GM12891 (cell line): Measurements from ENCODE around the gene CACNG8.
A peak's percentile ranks its signal among the peaks of the same experiment; 100 is the strongest.

Experiments used
- DNase-seq: peaks from one replicate; pipeline ENCODE4 v3.0.0; 2011; ENCODE audit warnings: low spot score; ENCODE audit not compliant: insufficient read length
- FAIRE-seq: peaks from 2 replicates; lab custom pipeline; 2011; peaks lifted over from hg19 to GRCh38; lab: Jason Lieb, UNC
- PAX5 ChIP-seq: IDR thresholded peaks from 2 replicates; pipeline ENCODE4 v1.6.1; 2011; ENCODE audit warnings: low read length, moderate library complexity, mild to moderate bottlenecking; ENCODE audit not compliant: insufficient read depth, severe bottlenecking
- POLR2A ChIP-seq: IDR thresholded peaks from 2 replicates; pipeline ENCODE4 v1.6.1; 2011; ENCODE audit warnings: low read depth, low read length, control low read depth
- POLR2AphosphoS5 ChIP-seq: IDR thresholded peaks from 2 replicates; pipeline ENCODE4 v1.6.1; 2011; ENCODE audit warnings: low read depth, low read length, control low read depth
- POU2F2 ChIP-seq: IDR thresholded peaks from 2 replicates; pipeline ENCODE4 v1.6.1; 2011; ENCODE audit warnings: low read depth, mild to moderate bottlenecking, control low read depth, low read length, moderate library complexity
- SPI1 ChIP-seq: IDR thresholded peaks from 2 replicates; pipeline ENCODE4 v1.6.1; 2011; ENCODE audit warnings: low read depth, low read length, control low read depth
- TAF1 ChIP-seq: IDR thresholded peaks from 2 replicates; pipeline ENCODE4 v1.6.1; 2011; ENCODE audit warnings: low read depth, low read length, control low read depth

The CACNG8 gene

DNA sequence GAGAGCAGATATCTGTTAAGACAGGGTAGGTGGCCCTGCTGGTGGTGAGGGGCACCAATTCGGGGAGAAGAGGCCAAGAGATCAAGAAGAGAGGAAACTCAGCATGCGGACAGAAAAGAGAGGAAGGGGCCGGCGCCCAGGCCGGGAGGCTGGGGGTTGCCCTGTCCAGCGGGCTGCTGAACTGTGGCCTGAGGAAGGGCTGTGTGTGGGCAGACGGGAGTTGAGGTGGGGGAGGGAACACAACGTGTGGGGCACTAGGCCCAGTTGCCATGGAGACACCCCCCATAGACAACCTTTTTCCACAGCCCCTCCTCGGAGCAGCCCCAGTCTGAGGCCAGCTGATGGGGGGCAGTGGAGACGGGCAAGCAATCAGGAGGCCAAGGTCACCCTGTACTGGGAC, 2.5 kb upstream of the CACNG8 start:
- no peak for FAIRE-seq
- TF ChIP-seq POU2F2 (no peak), PAX5 (no peak), POLR2A (no peak), TAF1 (no peak), SPI1 (no peak), POLR2AphosphoS5 (no peak)
- DNase-seq: no peak

DNA sequence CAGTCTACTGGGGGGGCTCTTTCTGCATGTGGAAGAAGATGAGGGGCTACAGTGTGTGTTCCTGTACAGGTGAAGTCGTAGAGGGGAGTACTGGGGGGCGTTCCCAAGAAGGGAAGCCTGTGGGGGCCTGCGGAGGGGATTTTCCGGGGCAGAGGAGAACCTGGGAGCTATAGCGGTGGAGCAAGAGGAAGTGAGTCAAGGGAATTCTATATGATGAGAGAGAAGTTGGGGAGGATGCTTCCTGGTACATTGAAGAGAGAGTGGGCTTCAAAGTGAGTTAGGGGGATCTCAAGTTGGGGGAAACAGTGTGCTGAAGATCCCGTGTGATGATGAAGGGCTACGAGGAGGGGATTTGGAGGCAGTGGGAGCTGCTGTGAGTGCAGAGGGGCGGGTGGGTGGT, 1.9 kb upstream of the CACNG8 start:
- no peak for DNase-seq
- TF ChIP-seq POU2F2 (no peak), SPI1 (no peak), PAX5 (no peak), POLR2AphosphoS5 (no peak), TAF1 (no peak), POLR2A (no peak)
- no peak for FAIRE-seq

GRCh38 chr19:53961523-53962356, 997 bp upstream of the CACNG8 start:
- FAIRE-seq: no peak
- no peak for DNase-seq
- TF ChIP-seq PAX5 (no peak), SPI1 (no peak), POLR2A (no peak), POU2F2 (no peak)

GRCh38 chr19:53965091-53965490, 2.4 kb downstream of the CACNG8 start:
- DNase-seq: no peak
- FAIRE-seq: no peak
- no peak for TF ChIP-seq POU2F2
- no peak for TF ChIP-seq POLR2A
- TF ChIP-seq POLR2AphosphoS5: no peak
- no peak for TF ChIP-seq SPI1
- no peak for TF ChIP-seq PAX5
- TF ChIP-seq TAF1: no peak

GRCh38 chr19:53966931-53967330, 4.2 kb downstream of the CACNG8 start:
- no peak for DNase-seq
- FAIRE-seq: no peak
- TF ChIP-seq TAF1 (no peak), POU2F2 (no peak), PAX5 (no peak)

- TF ChIP-seq POLR2AphosphoS5 (no peak), PAX5 (no peak), SPI1 (no peak), TAF1 (no peak), POLR2A (no peak), POU2F2 (no peak)
- no peak for FAIRE-seq
These were observed 6.6 kb downstream of the CACNG8 start for GRCh38 chr19:53969366-53969765.

DNA sequence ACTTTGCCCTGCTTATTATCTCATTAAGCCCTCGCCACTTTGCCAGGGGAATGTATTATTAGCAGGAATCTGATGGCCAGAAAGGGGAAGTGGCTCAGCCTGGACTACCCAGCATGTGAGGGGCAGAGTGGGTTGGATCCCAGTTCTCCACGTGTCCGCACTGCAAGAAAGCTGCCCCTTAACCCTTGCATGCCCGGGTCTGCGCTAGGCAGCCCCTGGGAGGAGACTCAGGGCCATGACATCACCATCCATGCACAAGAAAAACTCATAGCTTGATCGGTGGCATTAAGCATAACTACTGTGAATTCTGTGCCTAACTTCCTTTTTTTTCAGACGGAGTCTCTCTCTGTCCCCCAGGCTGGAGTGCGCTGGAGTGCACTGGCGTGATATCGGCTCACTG, 8.9 kb downstream of the CACNG8 start:
- DNase-seq (no peak), FAIRE-seq (no peak)
- TF ChIP-seq PAX5: no peak
- peak; percentile 21; the same call in 1 of the 2 replicates for TF ChIP-seq SPI1
- no peak for TF ChIP-seq POLR2A
- no peak for TF ChIP-seq POLR2AphosphoS5
- TF ChIP-seq POU2F2: no peak
- TF ChIP-seq TAF1: no peak

More at GRCh38 chr19:53969366-53969765, 6.6 kb downstream of the CACNG8 start:
- no peak for DNase-seq

DNA sequence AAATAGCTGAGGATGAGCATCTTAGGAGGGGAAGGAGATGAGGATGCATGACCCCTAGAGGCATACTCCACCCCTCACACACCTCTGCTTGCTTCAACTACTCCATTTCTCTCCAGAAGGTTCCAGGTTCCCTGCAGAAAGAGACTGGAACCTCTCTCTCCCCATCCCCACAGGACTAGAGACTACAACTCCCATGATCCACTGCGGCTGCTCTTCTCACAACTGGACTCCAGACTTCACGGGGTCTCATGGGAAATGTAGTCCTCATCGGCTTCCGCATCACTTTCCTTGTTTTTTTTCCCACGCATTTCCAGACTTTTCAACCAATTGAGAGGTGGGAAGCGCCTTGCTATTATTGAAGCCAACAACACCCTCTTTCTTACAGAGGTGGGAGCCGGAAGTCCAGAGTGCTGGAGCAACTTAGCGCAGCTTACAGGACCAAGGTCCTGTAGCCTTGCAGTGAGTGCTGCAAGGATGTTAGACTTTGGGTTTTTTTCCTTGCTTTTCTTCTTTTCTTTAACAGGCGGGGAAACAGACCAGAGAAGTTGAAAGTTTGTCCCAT, 14.8 kb downstream of the CACNG8 start:
- FAIRE-seq (no peak), DNase-seq (no peak)
- no peak for TF ChIP-seq POLR2AphosphoS5

- DNase-seq (no peak), FAIRE-seq (no peak)
- TF ChIP-seq TAF1 (no peak), POLR2A (no peak)
These were observed 15.4 kb downstream of the CACNG8 start for GRCh38 chr19:53977991-53978731.

DNA sequence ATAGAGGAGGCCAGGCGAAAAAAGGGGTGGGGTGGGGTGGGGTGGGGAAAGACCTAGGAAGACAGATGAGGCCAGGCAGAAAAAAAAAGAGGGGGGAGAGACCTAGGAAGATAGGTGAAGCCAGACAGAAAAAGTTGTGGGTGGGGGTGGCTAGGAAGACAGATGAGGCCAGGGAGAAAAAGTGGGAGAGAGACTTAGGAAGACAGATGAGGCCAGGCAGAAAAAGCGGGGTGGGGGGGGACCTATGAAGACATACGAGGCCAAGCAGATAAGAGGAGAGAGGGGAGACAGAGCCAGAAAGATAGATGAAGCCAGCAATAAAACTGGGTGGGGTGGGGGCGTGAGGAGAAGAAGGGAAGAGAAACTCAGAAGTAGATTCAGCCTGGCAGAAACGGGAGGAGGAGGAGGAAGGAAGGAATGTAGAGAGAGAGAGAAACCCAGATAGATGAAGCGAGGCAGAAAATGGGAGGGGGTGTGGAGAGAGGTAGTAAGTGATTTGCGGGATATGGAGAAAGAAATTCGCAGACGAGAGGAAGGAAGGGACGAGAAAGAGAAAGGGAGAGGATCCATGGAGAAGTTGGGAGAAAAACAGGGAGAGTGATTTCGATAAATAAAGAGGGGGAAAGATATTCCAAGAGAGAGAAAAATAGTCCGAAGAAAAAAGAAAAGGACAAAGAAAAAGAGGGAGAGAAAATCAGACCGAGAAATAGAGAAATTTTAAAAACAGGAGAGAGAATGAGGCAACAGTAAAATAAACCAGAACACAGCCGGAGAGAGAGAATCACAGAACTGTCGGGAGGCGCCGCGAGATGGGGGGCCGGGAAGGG, 16.5 kb downstream of the CACNG8 start:
- FAIRE-seq (no peak), DNase-seq (no peak)
- TF ChIP-seq TAF1 (no peak), PAX5 (no peak), SPI1 (no peak), POLR2AphosphoS5 (no peak), POU2F2 (no peak), POLR2A (no peak)
